Superior temporal gyrus (tissue), 1 donor: ENCODE results near the gene ASAP3.

Experiments used
- DNase-seq: peaks from one replicate; pipeline ENCODE4 v3.0.0-alpha.2; 2016; ENCODE audit errors: extremely low spot score

ASAP3 gene

GRCh38 chr1:23423415-23424292, 60.3 kb downstream of the ASAP3 start:
- DNase-seq = no peak

- DNase-seq = no peak
Observed at GRCh38 chr1:23422941-23423340, 61.0 kb downstream of the ASAP3 start.

GRCh38 chr1:23422241-23422877, 61.6 kb downstream of the ASAP3 start:
- DNase-seq = no peak

- peak; percentile 56 for DNase-seq
Observed at GRCh38 chr1:23421753-23422240, 62.2 kb downstream of the ASAP3 start.

- no peak for DNase-seq
Observed at GRCh38 chr1:23421343-23421742, 62.6 kb downstream of the ASAP3 start.

- DNase-seq = no peak
Observed at GRCh38 chr1:23420778-23421177, 63.2 kb downstream of the ASAP3 start.

GRCh38 chr1:23419180-23419579, 64.8 kb downstream of the ASAP3 start:
- no peak for DNase-seq

- no peak for DNase-seq
Observed at GRCh38 chr1:23417570-23417969, 66.4 kb downstream of the ASAP3 start.

GRCh38 chr1:23416964-23417363, 67.0 kb downstream of the ASAP3 start:
- DNase-seq = no peak

- no peak for DNase-seq
Observed at GRCh38 chr1:23408797-23409290, 75.1 kb downstream of the ASAP3 start.

GRCh38 chr1:23407016-23407630, 76.9 kb downstream of the ASAP3 start:
- no peak for DNase-seq

GRCh38 chr1:23405946-23406345, 78.0 kb downstream of the ASAP3 start:
- DNase-seq = no peak

- DNase-seq = peak; percentile 87
Observed at GRCh38 chr1:23403735-23404486, 80.1 kb downstream of the ASAP3 start.

GRCh38 chr1:23403355-23403734, 80.6 kb downstream of the ASAP3 start:
- DNase-seq = no peak

- no peak for DNase-seq
Observed at GRCh38 chr1:23403038-23403336, 81.0 kb downstream of the ASAP3 start.

- no peak for DNase-seq
Observed at GRCh38 chr1:23402286-23403037, 81.5 kb downstream of the ASAP3 start.

GRCh38 chr1:23401313-23401712, 82.7 kb downstream of the ASAP3 start:
- no peak for DNase-seq

GRCh38 chr1:23400324-23401114, 83.5 kb downstream of the ASAP3 start:
- no peak for DNase-seq

- no peak for DNase-seq
Observed at GRCh38 chr1:23399229-23399628, 84.8 kb downstream of the ASAP3 start.

GRCh38 chr1:23397908-23398307, 86.1 kb downstream of the ASAP3 start:
- DNase-seq = no peak
